ENCODE results near the gene ZNF784.

Gene ZNF784

GRCh38 chr19:55655648-55656040 lies 31.3 kb upstream of the ZNF784 start:
- no peak for DNase-seq

- DNase-seq: peak; percentile 90 to 95 (median 91)
Observed at GRCh38 chr19:55654868-55655647, 30.7 kb upstream of the ZNF784 start, which contains the start of gene U2AF2. TSS of gene U2AF2 (plus strand) at chr19:55655035. CDS start at chr19:55655105, 70 bp downstream.

- DNase-seq: peak; percentile 98 to 100 (median 99)
Observed at GRCh38 chr19:55654323-55654867, 30.0 kb upstream of the ZNF784 start.

- peak; percentile 98 to 99 (median 99) for DNase-seq
Observed at GRCh38 chr19:55653651-55654322, 29.4 kb upstream of the ZNF784 start.

- no peak for DNase-seq
Observed at GRCh38 chr19:55652311-55653128, 28.2 kb upstream of the ZNF784 start.

GRCh38 chr19:55651236-55651635 lies 26.9 kb upstream of the ZNF784 start:
- DNase-seq: no peak

GRCh38 chr19:55650602-55651230 lies 26.4 kb upstream of the ZNF784 start:
- DNase-seq: no peak

GRCh38 chr19:55650126-55650557 lies 25.8 kb upstream of the ZNF784 start:
- DNase-seq: no peak

GRCh38 chr19:55649268-55650125 lies 25.1 kb upstream of the ZNF784 start:
- no peak for DNase-seq

- DNase-seq: no peak
Observed at GRCh38 chr19:55648585-55649267, 24.4 kb upstream of the ZNF784 start.

- DNase-seq: peak; percentile 71 to 83 (median 72)
Observed at GRCh38 chr19:55647732-55648584, 23.6 kb upstream of the ZNF784 start, which contains the start of gene CCDC106. TSS of gene CCDC106 (plus strand) at chr19:55648212. CDS start at chr19:55649047, 835 bp downstream.

- peak in 1 of 3 experiments; percentile 34 for DNase-seq
Observed at GRCh38 chr19:55646889-55647731, 22.7 kb upstream of the ZNF784 start.

- DNase-seq: no peak
Observed at GRCh38 chr19:55645512-55645881, 21.1 kb upstream of the ZNF784 start.

- DNase-seq: no peak
Observed at GRCh38 chr19:55644842-55645511, 20.6 kb upstream of the ZNF784 start.

- no peak for DNase-seq
Observed at GRCh38 chr19:55644191-55644833, 19.9 kb upstream of the ZNF784 start.

- DNase-seq: no peak
Observed at GRCh38 chr19:55643887-55644176, 19.5 kb upstream of the ZNF784 start.

GRCh38 chr19:55643003-55643886 lies 18.9 kb upstream of the ZNF784 start, which contains the start of gene ZNF581:
TSS of gene ZNF581 (plus strand) at chr19:55643649. CDS start at chr19:55644572, 923 bp downstream.
- peak; percentile 57 to 70 (median 62) for DNase-seq
